ENCODE measurements around the gene BLNK.

BLNK gene

GRCh38 chr10:96260014-96260413 is 11.4 kb downstream of the BLNK start:
- DNase-seq: no peak

GRCh38 chr10:96259150-96259549 is 12.2 kb downstream of the BLNK start:
- DNase-seq: no peak

GRCh38 chr10:96257944-96258343 is 13.4 kb downstream of the BLNK start:
- DNase-seq: no peak

GRCh38 chr10:96255549-96256333 is 15.6 kb downstream of the BLNK start:
- no peak for DNase-seq

- no peak for DNase-seq
These were observed 16.4 kb downstream of the BLNK start for GRCh38 chr10:96254976-96255375.

GRCh38 chr10:96252730-96253129 is 18.6 kb downstream of the BLNK start:
- DNase-seq: no peak

GRCh38 chr10:96250349-96250748 is 21.0 kb downstream of the BLNK start:
- DNase-seq: no peak

GRCh38 chr10:96249264-96249663 is 22.1 kb downstream of the BLNK start:
- no peak for DNase-seq

- DNase-seq: no peak
These were observed 27.0 kb downstream of the BLNK start for GRCh38 chr10:96244354-96244753.

- DNase-seq: no peak
These were observed 28.1 kb downstream of the BLNK start for GRCh38 chr10:96243296-96243695.

GRCh38 chr10:96242822-96243221 is 28.5 kb downstream of the BLNK start:
- DNase-seq: no peak

GRCh38 chr10:96238646-96239623 is 32.4 kb downstream of the BLNK start:
- DNase-seq: no peak

- no peak for DNase-seq
These were observed 34.5 kb downstream of the BLNK start for GRCh38 chr10:96236876-96237275.

- no peak for DNase-seq
These were observed 35.3 kb downstream of the BLNK start for GRCh38 chr10:96236090-96236478.

- DNase-seq: no peak
These were observed 35.9 kb downstream of the BLNK start for GRCh38 chr10:96235326-96236089.

GRCh38 chr10:96233959-96234358 is 37.4 kb downstream of the BLNK start:
- no peak for DNase-seq

- DNase-seq: no peak
These were observed 40.8 kb downstream of the BLNK start for GRCh38 chr10:96230527-96230926.

GRCh38 chr10:96229568-96230030 is 41.8 kb downstream of the BLNK start:
- peak; percentile 56 for DNase-seq

- DNase-seq: no peak
These were observed 42.9 kb downstream of the BLNK start for GRCh38 chr10:96228408-96228994.

- no peak for DNase-seq
These were observed 44.2 kb downstream of the BLNK start for GRCh38 chr10:96227206-96227605.

GRCh38 chr10:96225119-96225518 is 46.2 kb downstream of the BLNK start:
- no peak for DNase-seq

GRCh38 chr10:96222908-96223307 is 48.5 kb downstream of the BLNK start:
- no peak for DNase-seq

GRCh38 chr10:96222441-96222840 is 48.9 kb downstream of the BLNK start:
- no peak for DNase-seq
